Erythroblast (primary cell): ENCODE results near the gene MED15.

ENCODE experiments used
- GATA1 ChIP-seq: IDR thresholded peaks from 2 replicates; pipeline ENCODE4 v1.6.1; 2011; ENCODE audit warnings: low read depth, mild to moderate bottlenecking, control low read depth, low read length, moderate library complexity
- POLR2A ChIP-seq: IDR thresholded peaks from 2 replicates; pipeline ENCODE4 v1.6.1; 2011; ENCODE audit warnings: mild to moderate bottlenecking, low read length

GRCh38 chr22:20573833-20574615 lies 66.6 kb downstream of the MED15 start:
- TF ChIP-seq POLR2A (no peak), GATA1 (no peak)
